SU-DHL-6 (cell line): ENCODE data around the gene RNFT2.
A peak's percentile ranks its signal among the peaks of the same experiment; 100 is the strongest.

Experiments used
- H2AFZ ChIP-seq: fragments of 200-600 bp; sonication (generic); 2 replicates; pipeline ENCODE4 v1.6.1; 2014; ENCODE audit warnings: low read depth, mild to moderate bottlenecking, moderate library complexity, mixed read lengths, antibody characterized with exemption, low read length; ENCODE audit not compliant: severe bottlenecking
- H3F3A ChIP-seq: fragments of 200-600 bp; shearing (Covaris generic); 2 replicates; pipeline ENCODE4 v1.6.0; 2016; ENCODE audit warnings: antibody characterized with exemption, mild to moderate bottlenecking; ENCODE audit not compliant: insufficient read depth
- H3K27ac ChIP-seq: fragments of 200-600 bp; sonication (generic); 2 replicates; pipeline ENCODE4 v1.5.1; 2016; ENCODE audit warnings: low read depth, mild to moderate bottlenecking, low read length, moderate library complexity, mixed read lengths
- H3K27me3 ChIP-seq: fragments of 200-600 bp; sonication (generic), shearing (Covaris generic); 2 replicates; pipeline ENCODE4 v1.6.0; 2014; ENCODE audit warnings: mild to moderate bottlenecking, low read length
- H3K36me3 ChIP-seq: fragments of 200-600 bp; sonication (generic); 2 replicates; pipeline ENCODE4 v1.6.1; 2014; ENCODE audit warnings: mild to moderate bottlenecking, low read length, mixed read lengths
- H3K4me2 ChIP-seq: fragments of 300-600, 200-600 bp; shearing (Covaris generic), sonication (generic); 2 replicates; pipeline ENCODE4 v1.6.0; 2014; ENCODE audit warnings: low read length, low read depth, mild to moderate bottlenecking; ENCODE audit not compliant: poor library complexity, severe bottlenecking
- H3K4me3 ChIP-seq: fragments of 200-600 bp; sonication (generic); 2 replicates; pipeline ENCODE4 v1.5.1; 2014; ENCODE audit warnings: antibody characterized with exemption, low read length, mild to moderate bottlenecking, mixed read lengths; ENCODE audit not compliant: insufficient read depth, poor library complexity, severe bottlenecking
- H3K79me2 ChIP-seq: fragments of 200-600 bp; sonication (generic); 2 replicates; pipeline ENCODE4 v1.6.1; 2014; ENCODE audit warnings: mild to moderate bottlenecking, low read length, moderate library complexity; ENCODE audit not compliant: insufficient read depth
- H3K9ac ChIP-seq: fragments of 200-600 bp; sonication (generic); 2 replicates; pipeline ENCODE4 v1.7.0; 2014; ENCODE audit warnings: mild to moderate bottlenecking, low read length
- H3K9me2 ChIP-seq: fragments of 200-600 bp; sonication (generic); replicated peaks from 2 replicates; pipeline ENCODE4 v1.6.1; 2014; ENCODE audit warnings: low read length; ENCODE audit not compliant: insufficient read depth
- H3K9me3 ChIP-seq: fragments of 200-600 bp; sonication (generic); 2 replicates; pipeline ENCODE4 v1.6.1; 2014; ENCODE audit warnings: low read length, mixed read lengths; ENCODE audit not compliant: insufficient read depth
- H4K20me1 ChIP-seq: fragments of 200-600 bp; sonication (generic); 2 replicates; pipeline ENCODE4 v1.6.1; 2014; ENCODE audit warnings: low read depth, mild to moderate bottlenecking, antibody characterized with exemption, low read length, moderate library complexity, mixed read lengths
- EZH2phosphoT487 ChIP-seq: fragments of 200-600 bp; sonication (generic), shearing (Covaris generic); conservative IDR thresholded peaks from 2 replicates; pipeline ENCODE4 v1.6.1; 2018; ENCODE audit warnings: mild to moderate bottlenecking, antibody characterized with exemption, low read length, moderate library complexity, mixed read lengths
- TF ChIP-seq, protein P1 (sequence below): fragments of 200-600 bp; sonication (generic); IDR thresholded peaks from one replicate; pipeline ENCODE4 v1.5.1; 2017; ENCODE audit warnings: antibody characterized with exemption, mild to moderate bottlenecking, low read length, moderate library complexity; ENCODE audit not compliant: insufficient read depth, poor library complexity, severe bottlenecking

RNFT2 gene

DNA sequence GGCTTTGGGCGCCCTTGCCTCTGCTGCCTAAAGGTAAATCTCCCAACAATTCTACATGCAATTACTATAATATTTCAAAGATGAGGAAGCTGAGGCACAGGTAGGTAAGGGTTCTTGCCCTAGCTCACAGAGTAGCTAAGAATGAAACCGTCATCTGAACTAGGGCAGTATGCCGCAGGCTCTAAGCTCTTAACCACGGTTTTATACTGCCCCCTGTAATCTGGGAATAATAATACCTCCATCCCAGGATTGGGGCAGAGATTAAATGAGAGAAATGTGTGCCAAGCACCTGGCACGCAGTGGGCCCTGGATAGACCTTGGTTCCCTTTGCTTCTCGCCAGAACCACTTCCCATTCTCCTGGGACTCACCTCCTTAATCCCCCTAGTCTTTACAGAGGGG is 144.6 kb downstream of the RNFT2 start:
- H3K4me2 ChIP-seq: no peak overlapping the region
- no peaks in the 10 kb centered on the region for H3F3A ChIP-seq
- 0 out of 2 replicates have a peak, but pooled peaks cover 2% of the 10 kb centered on the region for H3K27me3 ChIP-seq
- H4K20me1 ChIP-seq: no peaks in the 10 kb centered on the region
- H3K27ac ChIP-seq: no peak overlapping the region
- TF ChIP-seq, protein P1, sequence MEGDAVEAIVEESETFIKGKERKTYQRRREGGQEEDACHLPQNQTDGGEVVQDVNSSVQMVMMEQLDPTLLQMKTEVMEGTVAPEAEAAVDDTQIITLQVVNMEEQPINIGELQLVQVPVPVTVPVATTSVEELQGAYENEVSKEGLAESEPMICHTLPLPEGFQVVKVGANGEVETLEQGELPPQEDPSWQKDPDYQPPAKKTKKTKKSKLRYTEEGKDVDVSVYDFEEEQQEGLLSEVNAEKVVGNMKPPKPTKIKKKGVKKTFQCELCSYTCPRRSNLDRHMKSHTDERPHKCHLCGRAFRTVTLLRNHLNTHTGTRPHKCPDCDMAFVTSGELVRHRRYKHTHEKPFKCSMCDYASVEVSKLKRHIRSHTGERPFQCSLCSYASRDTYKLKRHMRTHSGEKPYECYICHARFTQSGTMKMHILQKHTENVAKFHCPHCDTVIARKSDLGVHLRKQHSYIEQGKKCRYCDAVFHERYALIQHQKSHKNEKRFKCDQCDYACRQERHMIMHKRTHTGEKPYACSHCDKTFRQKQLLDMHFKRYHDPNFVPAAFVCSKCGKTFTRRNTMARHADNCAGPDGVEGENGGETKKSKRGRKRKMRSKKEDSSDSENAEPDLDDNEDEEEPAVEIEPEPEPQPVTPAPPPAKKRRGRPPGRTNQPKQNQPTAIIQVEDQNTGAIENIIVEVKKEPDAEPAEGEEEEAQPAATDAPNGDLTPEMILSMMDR: peak; percentile 18
- TF ChIP-seq EZH2phosphoT487: no peak
- H3K9me3 ChIP-seq: no peaks in the 10 kb centered on the region
- H3K79me2 ChIP-seq: no peaks in the 10 kb centered on the region
- H3K36me3 ChIP-seq: no peaks in the 10 kb centered on the region
- no peak overlapping the region for H3K4me3 ChIP-seq
- no peak overlapping the region for H3K9ac ChIP-seq
- no peaks in the 10 kb centered on the region for H3K9me2 ChIP-seq
- H2AFZ ChIP-seq: no peak overlapping the region

DNA sequence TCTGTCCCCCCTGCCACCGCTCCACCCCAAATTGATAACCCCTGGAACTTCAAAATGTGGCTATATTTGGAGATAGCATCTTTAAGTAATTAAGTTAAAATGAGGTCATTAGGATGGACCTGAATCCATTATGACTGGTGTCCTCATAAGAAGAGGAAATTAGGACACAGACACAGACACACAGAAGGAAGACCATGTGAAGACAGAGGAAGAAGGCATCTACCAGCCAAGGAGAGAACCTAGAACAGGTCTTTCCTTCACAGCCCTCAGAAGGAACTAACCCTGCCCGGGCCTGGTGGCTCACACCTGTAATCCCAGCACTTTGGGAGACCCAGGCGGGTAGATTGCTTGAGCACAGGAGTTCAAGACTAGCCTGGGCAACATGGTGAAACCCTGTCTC is 146.8 kb downstream of the RNFT2 start:
- no peak overlapping the region for H3K4me3 ChIP-seq
- no peaks in the 10 kb centered on the region for H3K27me3 ChIP-seq
- no peak overlapping the region for H2AFZ ChIP-seq
- H3K36me3 ChIP-seq: no peaks in the 10 kb centered on the region
- no peaks in the 10 kb centered on the region for H3K9me3 ChIP-seq
- H3K9ac ChIP-seq: no peak overlapping the region
- TF ChIP-seq, protein P1: no peak
- H3F3A ChIP-seq: no peaks in the 10 kb centered on the region
- no peaks in the 10 kb centered on the region for H3K9me2 ChIP-seq
- H3K4me2 ChIP-seq: no peak overlapping the region
- no peaks in the 10 kb centered on the region for H4K20me1 ChIP-seq
- no peak overlapping the region for H3K27ac ChIP-seq
- H3K79me2 ChIP-seq: no peaks in the 10 kb centered on the region

DNA sequence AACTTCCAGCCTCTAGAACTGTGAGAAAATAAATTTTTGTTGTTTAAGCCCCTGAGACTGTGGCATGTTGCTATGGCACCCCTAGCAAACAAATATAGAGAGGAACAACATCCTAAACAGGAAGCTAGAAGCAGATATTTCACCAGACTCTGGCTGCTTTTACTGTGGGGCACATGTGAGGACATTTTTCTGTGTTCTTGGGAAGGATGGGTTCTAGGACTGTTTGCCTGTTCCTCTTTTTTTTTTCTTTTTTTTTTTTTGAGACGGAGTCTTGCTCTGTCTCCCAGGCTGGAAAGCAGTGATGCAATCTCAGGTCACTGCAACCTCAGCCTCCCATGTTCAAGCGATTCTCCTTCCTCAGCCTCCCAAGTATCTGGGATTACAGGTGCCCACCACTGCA is 147.4 kb downstream of the RNFT2 start:
- no peak overlapping the region for H3K27ac ChIP-seq
- H3F3A ChIP-seq: no peaks in the 10 kb centered on the region
- no peaks in the 10 kb centered on the region for H3K27me3 ChIP-seq
- H4K20me1 ChIP-seq: no peaks in the 10 kb centered on the region
- H3K79me2 ChIP-seq: no peaks in the 10 kb centered on the region
- H3K4me3 ChIP-seq: no peak overlapping the region
- no peak overlapping the region for H3K4me2 ChIP-seq
- no peaks in the 10 kb centered on the region for H3K9me3 ChIP-seq
- H3K36me3 ChIP-seq: no peaks in the 10 kb centered on the region
- TF ChIP-seq, protein P1: no peak
- no peak for TF ChIP-seq EZH2phosphoT487
- no peak overlapping the region for H3K9ac ChIP-seq
- H2AFZ ChIP-seq: no peak overlapping the region
- H3K9me2 ChIP-seq: no peaks in the 10 kb centered on the region

DNA sequence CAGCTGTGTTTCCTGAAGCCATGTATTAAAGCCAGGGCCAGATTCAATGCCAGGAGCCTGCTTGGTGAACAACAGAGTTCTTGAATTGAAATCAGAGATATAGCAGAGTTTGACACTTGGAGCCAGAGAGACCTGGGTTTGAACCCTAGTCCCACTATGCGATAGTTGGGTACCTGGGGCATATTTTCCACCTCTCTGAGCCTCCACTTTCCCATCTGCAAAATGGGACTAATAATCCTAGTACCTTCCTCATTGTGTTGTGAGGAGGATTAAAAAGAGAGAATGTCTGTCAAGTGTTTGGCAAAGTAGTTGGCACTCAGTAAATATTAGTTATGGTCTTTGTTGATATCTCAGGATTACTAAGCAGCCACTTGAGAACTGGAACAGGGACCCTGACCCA is 149.1 kb downstream of the RNFT2 start:
- Histone ChIP-seq H3F3A (no peaks in the 10 kb centered on the region), H2AFZ (no peak overlapping the region), H3K4me2 (no peak overlapping the region), H3K9me2 (no peaks in the 10 kb centered on the region), H3K9me3 (no peaks in the 10 kb centered on the region), H3K27me3 (no peaks in the 10 kb centered on the region), H3K27ac (no peak overlapping the region), H3K36me3 (no peaks in the 10 kb centered on the region), H3K9ac (no peak overlapping the region), H4K20me1 (no peaks in the 10 kb centered on the region), H3K79me2 (no peaks in the 10 kb centered on the region), H3K4me3 (no peak overlapping the region)
- no peak for TF ChIP-seq EZH2phosphoT487
- TF ChIP-seq, protein P1: no peak
